Astrocyte (in vitro differentiated cells and primary cell): ENCODE results near the gene ADORA2A. TPM values are rescaled to one million over a fixed set of nuclear protein-coding genes. Genes with fewer than 3 reads are reported as not detected.

Experiments
- DNase-seq: peaks from one replicate; pipeline ENCODE4 v3.0.0-alpha.2; 2010; ENCODE audit warnings: low read depth
- FAIRE-seq: peaks from 2 replicates; lab custom pipeline; 2011; peaks lifted over from hg19 to GRCh38; lab: Jason Lieb, UNC
- H2AFZ ChIP-seq: 2 replicates; pipeline ENCODE4 v1.6.0; 2012; ENCODE audit warnings: low read depth, low read length, inconsistent platforms
- H3K27ac ChIP-seq: 2 replicates; pipeline ENCODE4 v1.5.1; 2011; ENCODE audit warnings: low read depth, low read length, inconsistent platforms
- H3K27me3 ChIP-seq: 2 replicates; pipeline ENCODE4 v1.6.0; 2011; ENCODE audit warnings: low read length, inconsistent platforms; ENCODE audit not compliant: insufficient read depth
- H3K36me3 ChIP-seq: 2 replicates; pipeline ENCODE4 v1.5.1; 2011; ENCODE audit warnings: low read length, inconsistent platforms; ENCODE audit not compliant: insufficient read depth
- H3K4me1 ChIP-seq: 2 replicates; pipeline ENCODE4 v1.5.1; 2011; ENCODE audit warnings: low read length, inconsistent platforms; ENCODE audit not compliant: insufficient read depth
- H3K4me2 ChIP-seq: 2 replicates; pipeline ENCODE4 v1.6.0; 2012; ENCODE audit warnings: low read length, inconsistent platforms
- H3K4me3 ChIP-seq: 2 replicates; pipeline ENCODE4 v1.5.1; 2011; ENCODE audit warnings: low read depth, mild to moderate bottlenecking, low read length, inconsistent platforms; ENCODE audit not compliant: insufficient read depth
- H3K79me2 ChIP-seq: 2 replicates; pipeline ENCODE4 v1.6.0; 2012; ENCODE audit warnings: mild to moderate bottlenecking, low read length, inconsistent platforms; ENCODE audit not compliant: insufficient read depth
- H3K9ac ChIP-seq: 2 replicates; pipeline ENCODE4 v1.6.0; 2012; ENCODE audit warnings: mild to moderate bottlenecking, low read length, inconsistent platforms
- H3K9me3 ChIP-seq: 2 replicates; pipeline ENCODE4 v1.5.1; 2012; ENCODE audit warnings: low read depth, mild to moderate bottlenecking, low read length, inconsistent platforms; ENCODE audit not compliant: insufficient read depth
- H4K20me1 ChIP-seq: 2 replicates; pipeline ENCODE4 v1.6.0; 2012; ENCODE audit warnings: low read length, inconsistent platforms; ENCODE audit not compliant: insufficient read depth
- H3K27ac Mint-ChIP-seq: one replicate; pipeline ENCODE4 v1.8.0; 2021; ENCODE audit warnings: mild to moderate bottlenecking, mixed read lengths; ENCODE audit not compliant: unreplicated experiment
- H3K27me3 Mint-ChIP-seq: one replicate; pipeline ENCODE4 v1.8.0; 2021; ENCODE audit warnings: low read depth, mixed read lengths; ENCODE audit not compliant: unreplicated experiment
- H3K36me3 Mint-ChIP-seq: one replicate; pipeline ENCODE4 v1.8.0; 2021; ENCODE audit warnings: low read depth, mixed read lengths; ENCODE audit not compliant: unreplicated experiment
- H3K4me1 Mint-ChIP-seq: one replicate; pipeline ENCODE4 v1.8.0; 2021; ENCODE audit warnings: low read depth, mixed read lengths; ENCODE audit not compliant: unreplicated experiment
- H3K4me3 Mint-ChIP-seq: one replicate; pipeline ENCODE4 v1.8.0; 2021; ENCODE audit warnings: mild to moderate bottlenecking, moderate library complexity, mixed read lengths; ENCODE audit not compliant: unreplicated experiment
- H3K9me3 Mint-ChIP-seq: one replicate; pipeline ENCODE4 v1.8.0; 2021; ENCODE audit warnings: mild to moderate bottlenecking, mixed read lengths; ENCODE audit not compliant: unreplicated experiment
- CTCF ChIP-seq: IDR thresholded peaks from 2 replicates; pipeline ENCODE4 v1.5.1; 2011; ENCODE audit warnings: low read depth, mild to moderate bottlenecking, inconsistent platforms, low read length, moderate library complexity; ENCODE audit not compliant: insufficient read depth
- EZH2 ChIP-seq: IDR thresholded peaks from 2 replicates; pipeline ENCODE4 v1.6.1; 2012; ENCODE audit warnings: mild to moderate bottlenecking, low read length, inconsistent platforms; ENCODE audit not compliant: insufficient read depth
- total RNA-seq: library from RNA; stranded (reverse); gene quantifications from 2 replicates; pipeline ENCODE4 v1.2.1, GENCODE V29; 2021

The ADORA2A gene
- total RNA-seq, 1 donor from 2014 or later: 3.9 TPM

GRCh38 chr22:24380905-24381230 is 46.5 kb upstream of the ADORA2A start:
- Histone ChIP-seq H2AFZ (no peak overlapping the region), H3K9ac (no peak overlapping the region), H3K4me2 (no peak overlapping the region), H3K4me3 (no peak overlapping the region), H3K27ac (no peak overlapping the region), H3K79me2 (no peaks in the 10 kb centered on the region), H3K36me3 (peaks cover 15% of the 10 kb centered on the region), H4K20me1 (no peaks in the 10 kb centered on the region), H3K27me3 (no peaks in the 10 kb centered on the region), H3K4me1 (no peaks in the 10 kb centered on the region), H3K9me3 (no peaks in the 10 kb centered on the region)
- Mint-ChIP-seq H3K36me3 (peaks cover 14% of the 10 kb centered on the region), H3K9me3 (no peaks in the 10 kb centered on the region), H3K4me3 (no peak overlapping the region), H3K27ac (no peak overlapping the region), H3K4me1 (peaks cover 2% of the 10 kb centered on the region), H3K27me3 (no peaks in the 10 kb centered on the region)
- TF ChIP-seq CTCF: no peak
- no peak for TF ChIP-seq EZH2
- DNase-seq (no peak), FAIRE-seq (no peak)

- no peak overlapping the region for H3K9ac ChIP-seq
- Mint-ChIP-seq H3K27ac (no peak overlapping the region), H3K4me1 (peaks cover 2% of the 10 kb centered on the region), H3K4me3 (no peak overlapping the region), H3K9me3 (no peaks in the 10 kb centered on the region), H3K27me3 (no peaks in the 10 kb centered on the region), H3K36me3 (peaks cover 4% of the 10 kb centered on the region)
- H3K9me3 ChIP-seq: no peaks in the 10 kb centered on the region
- no peaks in the 10 kb centered on the region for H3K79me2 ChIP-seq
- DNase-seq (no peak), FAIRE-seq (no peak)
- peaks cover 2% of the 10 kb centered on the region for H3K36me3 ChIP-seq
- TF ChIP-seq EZH2: no peak
- TF ChIP-seq CTCF: no peak
- no peak overlapping the region for H3K4me3 ChIP-seq
- H3K4me2 ChIP-seq: no peak overlapping the region
- no peaks in the 10 kb centered on the region for H4K20me1 ChIP-seq
- H2AFZ ChIP-seq: no peak overlapping the region
- no peaks in the 10 kb centered on the region for H3K27me3 ChIP-seq
- H3K27ac ChIP-seq: no peak overlapping the region
- H3K4me1 ChIP-seq: no peaks in the 10 kb centered on the region
Measured at GRCh38 chr22:24383061-24383460, 44.3 kb upstream of the ADORA2A start.

- TF ChIP-seq CTCF (no peak), EZH2 (no peak)
- H3K9me3 Mint-ChIP-seq: no peaks in the 10 kb centered on the region
- DNase-seq (no peak), FAIRE-seq (no peak)
- no peaks in the 10 kb centered on the region for H4K20me1 ChIP-seq
- no peak overlapping the region for H3K4me3 Mint-ChIP-seq
- H3K9ac ChIP-seq: no peak overlapping the region
- H3K4me3 ChIP-seq: no peak overlapping the region
- no peaks in the 10 kb centered on the region for H3K27me3 ChIP-seq
- H3K4me1 Mint-ChIP-seq: peaks cover 2% of the 10 kb centered on the region
- H3K79me2 ChIP-seq: no peaks in the 10 kb centered on the region
- H3K36me3 ChIP-seq: peaks cover 2% of the 10 kb centered on the region
- H3K27ac ChIP-seq: no peak overlapping the region
- H2AFZ ChIP-seq: no peak overlapping the region
- no peaks in the 10 kb centered on the region for H3K27me3 Mint-ChIP-seq
- H3K9me3 ChIP-seq: no peaks in the 10 kb centered on the region
- no peaks in the 10 kb centered on the region for H3K4me1 ChIP-seq
- H3K4me2 ChIP-seq: no peak overlapping the region
- H3K27ac Mint-ChIP-seq: no peak overlapping the region
- H3K36me3 Mint-ChIP-seq: peaks cover 4% of the 10 kb centered on the region
Measured at GRCh38 chr22:24384131-24384530, 43.3 kb upstream of the ADORA2A start.
